HG02678 (cell line): ENCODE results near the gene EDAR.

Experiments used
- ATAC-seq: cut with Tn5 transposase; IDR thresholded peaks from one replicate; pipeline ENCODE4 v1.9.1; 2021; ENCODE audit warnings: mild to moderate bottlenecking, moderate library complexity; ENCODE audit not compliant: unreplicated experiment

Gene EDAR

DNA sequence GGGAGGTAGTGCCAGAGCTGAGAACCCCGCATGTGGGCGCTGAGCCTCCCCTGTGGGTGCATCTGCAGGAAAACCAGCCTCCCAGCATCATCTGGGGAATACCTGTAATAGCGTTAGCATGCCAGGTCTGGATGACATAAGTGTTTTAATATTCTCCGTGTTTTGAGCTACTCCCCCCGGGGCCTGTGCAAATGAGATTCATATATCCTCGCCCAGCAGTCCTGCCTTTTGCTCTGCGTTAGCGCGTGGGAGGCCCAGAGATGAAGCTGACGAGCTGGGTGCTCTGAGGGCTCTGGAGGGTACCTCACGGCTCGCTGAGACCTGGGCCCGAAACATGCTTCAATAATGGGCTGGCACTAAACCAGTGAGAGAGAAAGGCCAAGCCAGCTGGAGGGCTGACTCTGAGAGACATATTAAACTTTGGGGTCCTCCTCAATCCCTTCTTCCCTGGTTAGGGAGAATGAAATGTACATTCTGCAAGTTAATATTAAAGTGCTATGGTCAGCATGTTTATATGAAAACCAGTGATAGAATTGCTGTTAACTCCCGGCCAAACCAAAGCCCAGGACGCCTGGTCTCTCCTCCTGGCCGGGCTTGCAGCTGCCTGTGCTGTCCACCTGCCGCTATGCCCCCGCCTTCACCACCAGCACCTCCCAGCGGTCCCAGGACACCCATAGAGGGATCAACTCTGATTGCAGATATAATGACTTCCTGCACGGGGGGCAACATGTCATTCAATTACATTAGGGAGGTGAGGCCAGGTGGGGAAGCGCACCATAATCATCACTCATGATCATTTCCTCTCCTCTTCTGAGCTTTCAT, 77.0 kb downstream of the EDAR start:
- ATAC-seq, result no peak

DNA sequence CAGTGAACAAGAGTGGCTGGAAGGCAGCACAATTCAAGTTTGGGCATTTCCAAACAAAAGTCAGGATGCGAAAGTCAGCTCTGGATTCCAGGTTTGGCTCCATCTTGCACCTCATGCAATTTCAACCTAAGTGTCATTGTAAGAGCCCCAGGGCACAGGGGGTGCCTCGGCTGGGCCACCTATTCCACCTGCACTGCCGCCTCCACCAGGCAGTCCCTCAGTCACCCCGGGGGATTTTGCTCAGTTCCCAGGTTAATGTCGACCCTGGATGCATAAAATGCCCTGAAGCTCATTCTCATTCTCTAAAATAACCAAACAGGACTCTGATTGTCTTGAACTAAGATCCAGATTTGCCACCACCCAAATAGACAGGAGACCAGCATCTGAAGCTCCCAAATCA, 77.6 kb downstream of the EDAR start:
- no peak for ATAC-seq

DNA sequence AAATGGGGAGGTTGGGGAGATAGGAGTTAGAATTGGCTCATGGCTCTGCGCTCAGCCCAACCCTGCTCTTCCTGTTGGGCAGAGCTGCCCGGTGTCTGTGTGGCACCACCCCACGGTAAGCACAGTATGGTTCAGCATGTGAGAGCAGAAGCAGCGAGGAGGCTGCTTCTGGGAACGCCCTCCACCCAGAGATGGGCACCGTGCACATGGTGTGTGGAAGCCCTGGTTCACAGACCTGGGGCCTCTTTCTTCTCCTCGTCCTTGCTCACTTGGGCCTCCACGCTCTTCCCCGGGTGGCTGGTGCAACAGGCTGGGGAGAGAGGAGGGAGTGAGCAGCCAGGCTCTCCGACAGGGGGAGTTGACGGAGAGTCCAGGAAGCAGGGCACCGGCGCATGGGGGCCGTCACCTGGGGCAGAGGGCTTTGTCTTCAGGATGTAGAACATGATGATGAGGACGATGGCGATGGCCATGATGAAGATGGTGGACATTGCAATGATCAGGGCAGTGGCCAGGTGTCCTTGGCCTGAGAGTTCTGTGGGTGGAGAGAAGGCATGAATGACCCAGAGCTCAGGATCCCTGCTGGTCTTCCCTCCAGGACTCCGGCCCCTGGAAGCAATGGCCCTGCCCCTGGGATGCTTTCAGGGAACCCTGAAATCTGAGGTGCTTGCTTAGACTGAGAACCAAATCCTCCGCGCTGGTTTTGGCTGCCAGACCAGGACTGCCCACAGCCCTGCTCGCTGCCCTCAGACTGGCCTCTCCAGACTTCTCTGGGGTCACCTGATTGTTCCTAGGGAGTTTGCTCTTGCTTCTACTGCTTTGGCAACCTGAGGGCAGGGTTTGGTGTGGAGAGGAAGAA, 78.3 kb downstream of the EDAR start:
- ATAC-seq, result no peak

DNA sequence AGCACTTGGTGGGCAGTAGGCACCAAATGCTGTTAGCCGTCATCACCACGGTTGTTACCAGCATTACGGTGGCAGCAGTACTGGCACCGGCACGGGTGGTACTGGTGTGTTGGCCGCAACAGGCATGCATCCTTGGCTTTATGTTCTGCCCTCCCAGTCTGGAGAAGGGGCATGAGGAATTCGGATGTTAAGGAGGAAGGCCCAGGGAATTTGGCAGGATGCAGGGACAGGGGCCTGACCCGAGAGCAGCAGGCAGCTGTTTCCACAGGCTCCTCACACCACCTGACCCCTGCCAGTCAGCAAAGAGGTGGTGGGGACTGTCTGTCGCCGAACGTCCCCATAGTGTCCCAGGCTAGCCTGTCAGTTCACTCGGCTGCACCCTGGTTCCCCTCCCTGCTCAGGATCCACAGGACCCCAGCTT, 79.0 kb downstream of the EDAR start:
- ATAC-seq, result no peak

DNA sequence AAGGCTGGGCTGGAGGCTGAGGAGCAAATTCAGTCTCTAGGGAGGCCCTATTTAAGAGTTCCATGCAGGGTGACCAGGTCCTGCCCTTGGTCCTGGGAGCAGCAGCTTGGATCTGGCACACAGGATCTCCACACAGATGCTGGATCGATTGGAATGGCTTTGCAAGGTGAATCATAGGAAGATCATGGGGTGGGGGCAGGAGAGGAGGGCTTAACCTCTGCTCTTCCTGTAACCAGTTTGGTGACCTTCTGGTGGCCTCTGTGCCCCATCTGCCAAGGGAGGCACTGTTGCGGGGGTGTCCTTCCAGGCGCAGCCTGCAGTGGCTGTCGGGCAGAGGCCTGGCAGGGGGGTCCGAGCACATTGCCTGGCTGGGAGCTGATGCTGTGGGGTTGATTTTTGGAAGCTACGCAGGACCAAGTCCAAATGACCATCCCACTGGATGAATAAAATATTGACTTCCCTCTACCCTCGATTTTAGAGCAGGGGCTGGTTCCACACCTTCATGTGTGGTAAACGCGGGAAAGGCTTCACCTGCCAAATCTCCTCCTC, 79.7 kb downstream of the EDAR start:
- no peak for ATAC-seq

DNA sequence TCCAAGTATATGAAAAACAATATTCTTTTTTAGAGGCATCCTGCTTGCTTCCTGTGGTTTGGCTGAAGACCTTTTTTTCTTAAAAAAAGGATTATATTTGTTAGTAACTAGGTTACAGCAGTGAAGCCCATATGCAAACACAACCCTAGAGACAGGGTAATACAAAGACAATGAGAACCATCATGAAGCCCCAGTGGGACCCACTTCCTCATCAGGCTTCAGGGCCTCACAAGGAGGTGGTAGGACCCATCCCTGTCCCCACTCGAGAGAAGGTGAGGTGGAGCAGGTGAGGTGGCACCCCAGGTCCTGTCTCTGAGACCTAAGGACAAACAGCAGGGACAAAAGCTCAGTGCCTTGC, 80.3 kb downstream of the EDAR start:
- ATAC-seq, result no peak

DNA sequence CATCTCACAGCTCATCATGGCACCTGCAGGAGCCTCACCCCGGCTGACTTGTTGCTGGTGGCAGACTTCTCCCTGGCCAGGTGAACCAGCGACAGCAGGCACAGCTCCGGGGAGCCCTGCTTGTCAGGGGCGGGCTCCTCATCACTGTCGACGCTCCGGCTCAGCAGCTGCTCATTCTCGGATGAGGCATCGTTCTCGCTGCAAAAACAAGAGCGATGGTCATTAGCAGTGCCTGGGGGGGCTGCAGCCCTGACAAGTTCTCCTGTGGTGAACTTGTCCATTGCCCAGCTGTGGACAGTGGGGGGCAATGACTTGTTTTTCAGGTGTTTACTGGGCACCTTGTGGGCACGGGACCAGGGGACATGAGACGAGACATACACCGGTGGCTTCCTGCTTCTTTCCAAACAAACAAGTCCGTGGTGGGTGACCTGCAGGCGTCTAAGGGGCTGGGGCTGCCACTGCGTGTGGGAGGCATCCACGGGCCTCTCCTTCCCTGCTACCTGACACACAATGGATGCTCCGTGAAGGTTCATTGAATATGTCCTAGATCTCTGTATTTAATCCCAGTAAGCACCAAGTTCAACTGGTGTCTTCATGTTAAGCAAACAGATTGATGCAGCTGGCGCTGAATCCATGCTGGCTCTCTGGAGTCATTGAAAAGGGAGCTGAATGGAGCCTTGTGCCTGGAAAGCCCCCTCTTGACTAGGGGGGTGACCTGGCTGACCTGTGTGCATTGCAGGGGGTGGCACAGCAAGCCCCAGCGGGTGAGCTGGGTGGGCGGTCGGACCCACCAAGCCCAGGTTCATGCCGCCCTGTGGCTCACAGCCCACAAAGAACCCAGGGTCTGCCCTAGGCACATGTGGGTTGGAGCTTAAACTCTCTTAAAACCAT, 81.0 kb downstream of the EDAR start:
- no peak for ATAC-seq

DNA sequence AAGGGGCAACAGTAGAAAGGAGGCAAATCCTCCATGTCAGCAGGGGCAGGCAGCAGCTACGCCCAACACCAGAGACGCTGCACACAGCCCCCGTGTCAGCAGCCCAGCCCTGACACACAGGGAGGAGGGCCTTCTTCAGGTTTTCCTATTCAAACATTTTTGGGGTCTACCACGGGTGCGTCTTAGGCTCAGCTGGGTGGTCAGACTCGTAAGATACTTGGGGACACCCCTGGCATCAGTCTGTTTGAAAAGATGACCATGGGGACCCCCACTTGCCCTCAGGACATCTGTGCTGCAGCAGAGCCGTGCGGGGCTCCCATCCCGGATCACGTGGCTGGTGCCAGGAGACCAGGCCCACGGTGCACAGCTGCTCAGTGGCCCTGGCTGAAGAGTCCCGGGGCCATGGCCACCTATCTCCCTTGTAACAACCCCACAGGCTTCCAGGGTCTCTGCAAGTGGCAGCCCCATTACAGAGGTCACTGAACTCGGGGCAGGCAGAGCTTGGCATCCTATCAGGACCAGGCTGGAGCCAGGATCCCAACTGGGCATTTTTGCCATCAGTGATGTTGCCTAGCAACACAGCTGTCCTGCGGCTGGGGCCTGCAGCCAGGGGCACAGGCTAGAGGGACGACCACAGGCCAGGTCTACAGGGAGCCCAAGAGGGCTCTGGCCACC, 82.5 kb downstream of the EDAR start:
- ATAC-seq, result no peak

DNA sequence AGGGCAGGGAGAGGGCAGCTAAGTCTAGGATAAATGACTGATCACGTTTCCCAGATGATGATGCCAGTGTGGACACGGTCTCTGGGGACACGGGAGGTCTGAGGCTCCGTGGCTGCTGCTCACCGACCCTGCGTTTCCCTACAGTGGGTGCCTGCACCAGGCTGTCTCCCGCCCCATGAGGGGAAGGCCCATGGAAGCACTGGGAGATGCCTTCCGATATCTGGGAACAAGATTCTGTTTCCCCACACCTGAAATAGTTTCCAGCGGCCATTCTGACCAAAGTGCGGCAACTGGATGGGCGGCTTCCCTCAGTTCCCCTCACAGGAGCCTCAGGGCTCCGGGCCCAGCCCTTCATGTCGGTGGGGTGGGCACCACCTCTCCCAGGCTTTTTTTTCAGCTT, 83.1 kb downstream of the EDAR start:
- ATAC-seq, result no peak

DNA sequence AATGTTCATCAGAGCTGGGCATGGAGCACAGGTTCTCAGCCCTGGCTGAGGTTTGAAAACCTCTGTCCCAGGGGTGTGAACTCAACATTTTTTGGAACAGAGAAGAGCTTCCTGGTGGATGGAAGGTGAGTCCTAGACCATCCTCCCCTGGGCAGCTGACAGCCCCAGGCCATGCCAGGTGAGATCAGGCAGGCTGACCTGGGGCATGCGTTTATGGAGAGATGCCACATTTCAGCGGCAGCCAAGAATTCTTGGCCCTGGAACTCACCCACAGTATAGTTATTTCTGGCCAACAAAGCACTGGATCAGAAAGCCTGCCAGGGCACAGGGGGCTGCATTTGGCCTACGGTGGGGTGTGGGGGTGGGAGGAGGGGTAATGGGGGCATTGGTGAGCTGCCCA, 83.8 kb downstream of the EDAR start:
- ATAC-seq, result no peak

DNA sequence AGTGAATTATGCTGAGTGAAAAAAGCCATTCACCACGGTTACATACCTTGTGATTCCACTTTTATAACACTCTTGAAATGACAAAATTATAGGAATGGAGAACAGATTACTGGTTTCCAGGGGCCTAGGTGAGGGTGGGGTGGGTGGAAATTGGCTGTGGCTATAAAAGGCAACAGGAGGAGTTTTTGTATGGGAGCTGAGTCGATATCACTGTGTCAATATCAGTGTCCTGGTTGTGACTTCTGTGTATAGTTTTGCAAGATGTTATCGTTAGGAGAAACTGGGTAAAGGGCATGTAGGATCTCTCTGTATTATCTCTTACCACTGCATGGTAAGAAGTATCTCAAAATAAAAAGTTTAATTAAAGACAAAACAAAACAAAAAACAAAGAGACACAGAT, 84.3 kb downstream of the EDAR start:
- ATAC-seq, result no peak

DNA sequence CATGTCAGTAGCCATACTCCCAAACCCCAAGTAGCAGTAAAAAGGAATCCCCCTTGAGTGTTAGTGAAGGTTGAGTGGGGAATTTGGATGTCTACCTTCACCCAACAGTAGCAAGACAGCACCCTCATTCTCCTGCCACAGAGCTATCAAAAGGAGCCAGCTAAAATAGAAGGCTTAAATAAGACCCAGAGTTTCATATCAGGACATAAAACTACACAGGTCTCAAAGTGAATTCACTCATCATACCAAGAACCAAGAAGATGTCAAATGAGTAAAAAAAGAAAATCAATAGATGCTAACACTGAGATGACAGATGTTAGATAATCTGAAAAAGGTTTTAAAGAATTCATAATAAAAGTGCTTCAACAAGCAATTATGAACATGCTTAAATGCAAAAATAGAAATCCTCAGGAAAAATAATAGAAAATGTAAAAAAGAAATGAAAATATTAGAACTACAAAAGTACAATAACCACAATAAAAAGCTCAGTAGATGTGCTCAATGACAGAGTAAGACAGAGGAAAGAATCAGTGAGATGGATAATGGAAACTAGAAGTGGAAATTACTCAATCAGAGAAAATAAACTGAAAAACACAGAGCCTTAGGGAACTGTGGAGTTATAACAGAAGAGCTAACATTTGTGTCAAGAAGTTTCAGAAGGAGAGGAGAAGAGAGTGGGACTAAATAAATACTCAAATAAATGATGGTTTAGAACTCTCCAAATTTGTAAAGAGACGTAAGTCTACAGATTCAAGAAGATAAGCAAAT, 90.5 kb downstream of the EDAR start:
- ATAC-seq, result no peak

DNA sequence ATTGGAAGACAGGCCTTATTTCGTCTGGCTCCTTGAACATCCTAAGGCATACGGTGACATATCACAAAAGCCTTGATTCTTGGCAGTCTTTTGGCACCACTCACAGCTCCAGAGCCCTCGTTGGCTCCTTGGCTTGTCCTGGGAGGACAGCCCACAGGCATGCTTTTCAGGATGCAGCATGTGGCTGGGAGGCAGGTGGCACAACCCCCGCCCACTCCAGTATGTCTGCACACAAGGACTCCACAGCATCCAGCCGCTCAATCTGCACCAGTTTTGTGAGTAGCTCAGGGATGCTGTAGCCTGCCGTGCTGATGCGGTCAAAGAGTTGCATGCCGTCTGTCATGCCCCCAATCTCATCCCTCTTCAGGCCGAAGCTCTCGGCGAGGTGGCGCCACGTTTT, 92.3 kb downstream of the EDAR start:
- ATAC-seq, result no peak

DNA sequence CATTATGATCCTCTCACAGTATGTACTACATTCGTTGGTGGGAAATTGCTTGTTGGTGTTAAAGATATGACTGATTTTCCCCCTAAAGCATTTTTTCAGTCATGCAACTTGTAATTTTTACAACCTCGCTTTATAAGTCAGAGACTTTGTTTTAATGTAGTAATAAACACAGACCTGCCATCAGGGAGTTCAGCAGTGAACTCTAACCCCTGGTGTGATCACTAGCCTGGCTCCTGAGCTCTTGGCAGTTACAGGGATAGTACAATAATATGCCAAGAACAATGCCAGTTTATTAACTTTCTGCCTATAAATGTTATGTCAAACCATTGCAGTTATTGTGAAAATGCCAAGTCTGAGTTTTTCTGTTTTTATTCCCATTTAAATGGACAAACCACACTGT, 93.8 kb downstream of the EDAR start:
- ATAC-seq, result no peak

DNA sequence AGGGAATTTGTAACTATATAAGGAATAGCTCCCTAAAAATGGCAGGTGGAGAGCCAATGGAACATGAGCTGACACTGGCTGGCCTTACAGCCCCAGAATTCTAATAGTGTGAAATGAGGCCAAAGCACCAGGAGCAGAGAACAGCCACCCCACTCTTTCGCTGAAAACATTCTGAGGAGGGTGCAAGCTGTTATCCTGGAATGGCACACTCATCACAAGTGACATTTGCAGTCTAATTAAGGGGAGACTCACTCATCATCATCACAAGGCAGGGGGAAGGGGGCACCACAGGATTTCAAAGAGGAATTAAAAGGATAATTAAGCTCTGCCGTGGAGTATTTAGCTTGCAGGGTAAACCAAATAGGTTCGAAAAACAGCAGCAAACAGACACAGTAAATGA, 94.3 kb downstream of the EDAR start:
- ATAC-seq, result no peak

DNA sequence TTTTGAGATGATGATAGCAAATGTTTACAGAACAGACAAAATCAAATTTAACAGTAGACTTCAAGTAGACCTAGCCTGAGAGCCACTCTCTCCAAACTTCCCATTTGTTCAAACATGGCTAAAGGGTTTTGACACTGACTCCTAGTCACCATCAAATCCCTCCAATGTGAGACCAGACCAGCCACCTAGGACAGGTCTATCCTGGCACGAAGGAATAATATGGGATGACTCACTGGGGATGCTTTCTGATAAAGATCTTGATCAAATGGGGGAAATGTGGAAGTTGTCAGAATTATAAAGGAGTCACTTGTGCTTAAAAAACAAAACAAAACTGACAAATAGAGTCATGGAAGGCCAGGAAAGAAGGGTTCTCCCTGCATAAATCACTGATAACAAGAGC, 95.7 kb downstream of the EDAR start:
- no peak for ATAC-seq

DNA sequence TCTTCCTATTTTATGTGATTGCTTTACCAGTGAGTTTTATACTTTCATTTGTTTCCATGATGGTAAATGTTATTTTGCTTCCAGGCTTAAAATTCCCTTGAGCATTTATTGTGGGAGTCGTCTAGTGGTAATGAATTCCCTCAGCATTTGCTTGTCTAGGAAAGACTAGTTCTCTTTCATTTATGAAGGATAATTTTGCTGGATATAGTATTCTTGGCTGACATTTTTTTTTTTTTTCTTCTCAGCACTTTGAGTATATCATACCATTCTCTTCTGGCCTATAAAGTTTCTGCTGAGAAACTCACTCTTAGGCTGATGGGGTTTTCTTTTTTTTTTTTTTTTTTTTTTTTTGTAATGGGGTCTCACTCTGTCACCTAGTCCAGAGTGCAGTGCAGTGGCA, 99.1 kb downstream of the EDAR start:
- ATAC-seq, result no peak

DNA sequence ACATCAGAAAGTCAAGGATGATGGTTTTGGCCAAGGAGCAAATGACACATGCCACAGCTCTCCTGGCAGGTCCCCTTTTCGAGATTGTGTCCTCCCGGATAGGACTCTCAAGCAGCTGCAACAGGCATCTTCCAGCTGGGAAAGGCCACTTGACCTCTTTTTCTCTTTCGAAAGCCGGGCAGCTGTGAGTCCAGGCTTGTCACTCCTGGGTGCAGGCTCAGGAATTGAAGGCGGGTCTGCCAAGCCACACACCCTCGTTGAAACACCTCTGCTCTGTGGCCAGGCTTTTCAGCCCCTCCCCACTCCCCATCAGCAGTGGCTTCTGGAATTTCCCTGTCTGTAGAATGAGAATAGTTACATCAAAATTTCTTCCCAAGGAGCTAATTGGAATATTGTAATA, 104.4 kb downstream of the EDAR start:
- ATAC-seq, result no peak

DNA sequence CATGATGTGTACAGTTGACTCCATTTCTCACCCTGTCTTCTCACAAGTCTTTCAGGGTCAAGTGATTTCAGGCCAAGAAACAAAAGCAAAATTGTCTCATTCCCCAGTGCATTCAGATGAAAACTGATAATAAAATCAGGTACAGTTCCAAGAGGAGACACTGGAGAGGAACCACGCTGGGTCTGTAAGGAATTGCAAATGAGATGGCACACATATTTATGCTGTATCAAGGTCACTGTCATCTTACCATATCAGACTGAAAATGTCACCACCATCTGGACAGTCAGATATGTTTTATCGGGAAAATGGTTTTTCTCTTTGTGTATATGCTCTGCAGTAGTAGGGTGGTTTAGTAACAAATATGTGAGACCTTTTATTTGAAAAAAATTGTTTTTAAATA, 110.7 kb downstream of the EDAR start:
- ATAC-seq, result no peak

DNA sequence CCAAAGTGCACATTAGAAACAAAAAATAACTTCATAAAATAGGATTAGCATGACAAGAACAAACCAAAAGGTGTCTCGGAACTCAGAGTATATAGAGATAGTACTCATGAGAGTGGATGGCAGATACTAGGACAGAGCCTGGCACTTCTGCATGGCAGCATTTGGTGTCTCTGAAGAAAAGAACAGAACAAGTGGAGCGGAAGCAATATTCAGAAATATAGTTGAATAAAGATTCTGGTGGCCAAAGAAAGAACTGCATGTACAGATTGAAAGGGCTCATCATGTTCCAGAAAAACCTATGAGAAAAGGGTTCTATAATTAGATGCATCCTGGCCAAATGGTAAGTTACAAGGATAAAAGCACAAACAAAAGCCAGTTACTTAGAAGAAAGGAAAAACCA, 111.5 kb downstream of the EDAR start:
- no peak for ATAC-seq
